Measurements from ENCODE around the gene NUMB.
"Not testable (repeated sequence)": the region's sequence is repeated elsewhere in the genome, so short reads cannot be mapped to it uniquely, and the experiment has no call there.

The NUMB gene

GRCh38 chr14:73423092-73423491 lies 35.3 kb downstream of the NUMB start:
- not testable (repeated sequence) for DNase-seq

GRCh38 chr14:73422515-73422914 lies 35.8 kb downstream of the NUMB start:
- DNase-seq, result no peak

- DNase-seq, result no peak
These were observed 40.1 kb downstream of the NUMB start for GRCh38 chr14:73418227-73418626.

- not testable (repeated sequence) for DNase-seq
These were observed 52.1 kb downstream of the NUMB start for GRCh38 chr14:73406248-73406647.

- DNase-seq, result no peak
These were observed 55.1 kb downstream of the NUMB start for GRCh38 chr14:73403181-73403752.

- no peak for DNase-seq
These were observed 55.8 kb downstream of the NUMB start for GRCh38 chr14:73402579-73402978.

- DNase-seq, result no peak
These were observed 60.5 kb downstream of the NUMB start for GRCh38 chr14:73397810-73398209.

GRCh38 chr14:73394317-73394716 lies 64.0 kb downstream of the NUMB start:
- DNase-seq, result no peak

GRCh38 chr14:73393375-73393774 lies 65.0 kb downstream of the NUMB start:
- DNase-seq, result no peak

- no peak for DNase-seq
These were observed 65.8 kb downstream of the NUMB start for GRCh38 chr14:73392329-73393257.

- DNase-seq, result not testable (repeated sequence)
These were observed 70.5 kb downstream of the NUMB start for GRCh38 chr14:73387860-73388259.

GRCh38 chr14:73386342-73386741 lies 72.0 kb downstream of the NUMB start:
- no peak for DNase-seq

GRCh38 chr14:73385021-73385420 lies 73.3 kb downstream of the NUMB start:
- DNase-seq, result not testable (repeated sequence)

- no peak for DNase-seq
These were observed 75.0 kb downstream of the NUMB start for GRCh38 chr14:73383356-73383755.

- DNase-seq, result no peak
These were observed 76.8 kb downstream of the NUMB start for GRCh38 chr14:73381380-73382013.

- DNase-seq, result no peak
These were observed 81.8 kb downstream of the NUMB start for GRCh38 chr14:73376585-73376984.

GRCh38 chr14:73375861-73376260 lies 82.5 kb downstream of the NUMB start:
- DNase-seq, result no peak

- DNase-seq, result no peak
These were observed 84.1 kb downstream of the NUMB start for GRCh38 chr14:73374218-73374617.

GRCh38 chr14:73372529-73372928 lies 85.8 kb downstream of the NUMB start:
- DNase-seq, result no peak

- DNase-seq, result no peak
These were observed 87.8 kb downstream of the NUMB start for GRCh38 chr14:73370561-73370960.

- DNase-seq, result no peak
These were observed 88.9 kb downstream of the NUMB start for GRCh38 chr14:73369428-73369827.

GRCh38 chr14:73368616-73369015 lies 89.7 kb downstream of the NUMB start:
- no peak for DNase-seq

GRCh38 chr14:73365727-73366126 lies 92.6 kb downstream of the NUMB start:
- no peak for DNase-seq

All from right kidney (tissue), 1 donor.